RWPE1 (cell line): ENCODE results near the gene PTPRD.

ENCODE experiments used
- CTCF ChIA-PET: fragments of 350-600 bp; sonication (Branson Sonifier 250); formaldehyde crosslinking; extraction: SDS; loops from one replicate; lab custom pipeline; 2021; lab: Yijun Ruan, JAX
- POLR2A ChIA-PET: fragments of 400-600 bp; formaldehyde crosslinking; extraction: SDS; loops from one replicate; lab custom pipeline; 2020; ENCODE audit warnings: antibody characterized with exemption; ENCODE audit not compliant: low non-redundant PET; lab: Yijun Ruan, JAX
- DNase-seq: peaks from one replicate; pipeline ENCODE4 v3.0.0; 2012; ENCODE audit warnings: low spot score
- H3K27ac ChIP-seq: fragments of 450-650 bp; 2 replicates; pipeline ENCODE4 v1.5.1; 2017
- TF ChIP-seq, protein P1 (sequence below): fragments of 450-650 bp; conservative IDR thresholded peaks from 2 replicates; pipeline ENCODE4 v1.5.1; 2017; ENCODE audit warnings: low read depth, mild to moderate bottlenecking

Gene PTPRD

DNA sequence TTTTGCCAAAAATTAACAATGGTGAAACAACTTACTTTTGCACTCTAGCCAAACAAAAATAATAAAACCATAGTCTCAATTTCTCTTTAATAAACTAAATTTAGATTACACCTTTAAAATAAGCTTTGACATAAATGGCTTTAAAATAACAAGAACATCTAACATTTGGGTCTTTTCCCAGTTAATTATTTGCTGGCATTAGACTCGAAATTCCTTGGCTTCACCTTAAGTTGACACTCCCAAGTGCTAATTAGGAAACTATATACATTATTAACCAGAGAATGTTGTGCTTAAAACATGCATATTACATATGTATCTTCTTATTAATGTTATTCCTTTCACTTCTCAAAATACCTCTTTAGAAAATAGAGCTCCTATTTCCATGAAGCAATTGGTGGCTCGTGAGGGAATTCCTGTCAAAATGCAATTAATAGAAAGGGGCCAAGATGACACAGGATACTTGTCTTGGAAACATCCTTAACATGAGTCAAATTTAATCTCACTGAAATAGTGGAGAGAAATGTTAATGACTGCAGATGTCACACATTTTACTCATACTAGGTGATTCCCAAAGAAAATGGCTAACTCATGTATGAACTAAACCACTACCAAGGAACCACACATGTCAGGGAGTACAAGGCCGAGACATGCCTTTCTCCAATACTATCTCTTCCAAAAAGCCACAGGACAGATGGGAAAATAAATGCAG lies 1880.3 kb downstream of the PTPRD start:
- DNase-seq, result no peak
- ChIA-PET CTCF (no interaction called here), POLR2A (no interaction called here)
- TF ChIP-seq, protein P1, sequence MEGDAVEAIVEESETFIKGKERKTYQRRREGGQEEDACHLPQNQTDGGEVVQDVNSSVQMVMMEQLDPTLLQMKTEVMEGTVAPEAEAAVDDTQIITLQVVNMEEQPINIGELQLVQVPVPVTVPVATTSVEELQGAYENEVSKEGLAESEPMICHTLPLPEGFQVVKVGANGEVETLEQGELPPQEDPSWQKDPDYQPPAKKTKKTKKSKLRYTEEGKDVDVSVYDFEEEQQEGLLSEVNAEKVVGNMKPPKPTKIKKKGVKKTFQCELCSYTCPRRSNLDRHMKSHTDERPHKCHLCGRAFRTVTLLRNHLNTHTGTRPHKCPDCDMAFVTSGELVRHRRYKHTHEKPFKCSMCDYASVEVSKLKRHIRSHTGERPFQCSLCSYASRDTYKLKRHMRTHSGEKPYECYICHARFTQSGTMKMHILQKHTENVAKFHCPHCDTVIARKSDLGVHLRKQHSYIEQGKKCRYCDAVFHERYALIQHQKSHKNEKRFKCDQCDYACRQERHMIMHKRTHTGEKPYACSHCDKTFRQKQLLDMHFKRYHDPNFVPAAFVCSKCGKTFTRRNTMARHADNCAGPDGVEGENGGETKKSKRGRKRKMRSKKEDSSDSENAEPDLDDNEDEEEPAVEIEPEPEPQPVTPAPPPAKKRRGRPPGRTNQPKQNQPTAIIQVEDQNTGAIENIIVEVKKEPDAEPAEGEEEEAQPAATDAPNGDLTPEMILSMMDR, result no peak
- H3K27ac ChIP-seq, result no peak overlapping the region

DNA sequence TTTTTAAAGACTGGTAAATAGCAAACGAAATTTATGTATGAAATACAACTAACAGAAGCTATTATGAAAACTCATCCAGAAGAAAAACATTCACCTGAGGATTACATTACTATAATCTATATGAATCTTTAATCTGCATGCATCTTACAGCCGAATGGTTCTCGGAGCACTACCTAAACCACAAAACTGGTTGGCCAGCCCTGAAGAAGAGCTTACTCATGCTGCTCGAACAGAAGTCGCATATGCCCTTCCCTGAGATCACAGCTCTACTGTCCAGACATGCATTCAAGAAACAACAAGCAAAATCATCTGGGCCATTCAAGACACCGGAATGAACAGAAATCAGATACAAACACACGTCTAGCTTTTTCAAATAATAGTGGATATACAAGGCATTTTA lies 1882.2 kb downstream of the PTPRD start:
- no peak for DNase-seq
- H3K27ac ChIP-seq, result no peak overlapping the region
- ChIA-PET POLR2A (no interaction called here), CTCF (no interaction called here)
- TF ChIP-seq, protein P1, result no peak

DNA sequence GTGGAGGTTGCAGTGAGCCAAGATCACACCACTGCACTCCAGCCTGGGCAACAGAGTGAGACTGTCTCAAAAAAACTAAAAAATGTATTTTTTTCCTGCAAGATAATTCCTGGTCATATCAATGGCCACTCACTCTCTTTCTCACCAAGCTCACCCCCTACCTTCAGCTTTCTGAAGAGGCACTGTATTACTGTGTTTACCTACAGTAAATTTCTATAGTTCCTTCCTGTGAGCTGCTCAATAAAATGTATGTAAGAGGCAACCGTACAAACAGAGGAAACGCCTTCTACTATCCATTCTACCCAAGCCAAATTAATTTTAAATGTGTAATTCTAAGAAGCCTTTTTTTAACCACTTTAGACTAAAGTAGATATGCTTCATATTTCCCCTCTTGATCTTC lies 1883.9 kb downstream of the PTPRD start:
- ChIA-PET CTCF (no interaction called here), POLR2A (no interaction called here)
- TF ChIP-seq, protein P1, result no peak
- no peak for DNase-seq
- H3K27ac ChIP-seq, result no peak overlapping the region

DNA sequence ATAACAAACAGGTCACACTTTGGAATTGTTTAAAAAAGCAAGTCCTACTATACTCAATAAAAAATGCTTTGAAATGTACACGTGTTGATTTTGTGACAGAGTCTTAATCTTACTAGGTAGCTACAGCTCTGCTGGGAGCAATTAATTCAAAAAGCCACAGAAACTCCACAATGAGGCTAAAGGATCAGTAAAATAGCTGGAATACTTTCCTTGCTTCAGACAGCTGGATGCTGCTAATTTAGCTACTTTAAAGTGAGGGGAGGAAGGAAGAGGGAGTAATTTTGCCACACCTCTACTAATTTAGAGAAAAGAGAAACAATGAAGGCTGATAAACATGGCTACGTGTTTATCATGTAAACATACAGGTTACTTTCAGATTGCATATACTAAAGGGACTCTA lies 1885.6 kb downstream of the PTPRD start:
- H3K27ac ChIP-seq, result no peak overlapping the region
- TF ChIP-seq, protein P1, result no peak
- POLR2A ChIA-PET, result no interaction called here
- no peak for DNase-seq
- CTCF ChIA-PET, result no interaction called here

DNA sequence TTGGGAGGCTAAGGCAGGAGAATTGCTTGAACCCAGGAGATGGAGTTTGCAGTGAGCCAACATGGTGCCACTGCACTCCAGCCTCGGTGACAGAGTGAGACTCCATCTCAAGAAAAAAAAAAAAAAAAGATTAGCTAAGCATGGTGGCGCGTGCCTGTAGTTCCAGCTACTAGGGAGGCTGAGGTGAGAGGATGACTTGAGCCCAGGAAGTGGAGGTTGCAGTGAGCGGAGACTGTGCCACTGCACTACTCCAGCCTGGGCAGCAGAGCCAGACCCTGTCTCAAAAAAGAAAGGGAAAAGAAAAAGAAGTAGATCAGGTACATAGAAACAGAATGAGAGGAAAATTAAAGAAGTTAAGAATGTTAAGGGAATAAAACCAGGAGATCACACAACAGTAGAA lies 1886.1 kb downstream of the PTPRD start:
- TF ChIP-seq, protein P1, result no peak
- POLR2A ChIA-PET, result no interaction called here

DNA sequence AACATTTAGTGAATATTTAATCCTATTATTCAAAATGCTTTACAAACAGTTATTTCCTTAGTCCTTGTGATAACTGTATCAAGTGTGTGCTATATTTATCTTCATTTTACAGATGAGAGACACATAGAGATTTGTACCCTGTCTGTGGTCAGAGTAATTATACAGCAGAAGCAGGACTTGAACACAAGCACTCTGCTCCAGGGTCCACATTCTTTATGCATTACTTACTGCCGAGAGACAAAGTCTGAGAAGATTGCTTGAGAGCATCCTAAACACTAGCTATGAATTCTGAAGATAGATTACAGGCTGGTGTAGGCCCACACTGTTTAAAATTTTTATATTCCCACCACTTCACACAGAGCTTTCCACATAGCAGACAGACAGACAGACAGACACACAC lies 1887.2 kb downstream of the PTPRD start:
- TF ChIP-seq, protein P1, result no peak
- ChIA-PET POLR2A (no interaction called here), CTCF (no interaction called here)
- no peak overlapping the region for H3K27ac ChIP-seq
- no peak for DNase-seq

More for the DNA sequence above, 1886.1 kb downstream of the PTPRD start:
- CTCF ChIA-PET, result no interaction called here
- DNase-seq, result no peak
- H3K27ac ChIP-seq, result no peak overlapping the region
